HEK293 (cell line): Measurements from ENCODE around the gene ADAT2.

Experiments
- CTCF ChIA-PET: fragments of 350-600 bp; formaldehyde crosslinking; extraction: SDS; loops from one replicate; lab custom pipeline; 2021; ENCODE audit warnings: antibody characterized with exemption; lab: Yijun Ruan, JAX
- POLR2A ChIA-PET: fragments of 300-600 bp; formaldehyde crosslinking; extraction: SDS; loops from one replicate; lab custom pipeline; 2020; ENCODE audit warnings: antibody characterized with exemption, inconsistent platforms; lab: Yijun Ruan, JAX
- H3K27ac ChIP-seq: fragments of 200-500 bp; sonication (Bioruptor generic); 2 replicates; pipeline ENCODE4 v1.5.1; 2014; ENCODE audit warnings: low read depth, low read length, control low read depth, inconsistent platforms; ENCODE audit errors: extremely low read depth
- H3K36me3 ChIP-seq, 2 experiments: fragments of 200-500 bp in 1 of 2; sonication (Bioruptor generic) in 1 of 2; 1 replicate in 1 of 2; 2 replicates in 1 of 2; pipeline ENCODE4 v1.5.1; 2014 to 2017; ENCODE audit warnings: inconsistent platforms in 2 of 2, low read length in 2 of 2; ENCODE audit not compliant: control insufficient read depth in 2 of 2, insufficient read depth in 1 of 2
- H3K4me1 ChIP-seq: fragments of 200-500 bp; sonication (Bioruptor generic); 2 replicates; pipeline ENCODE4 v1.5.1; 2014; ENCODE audit warnings: mild to moderate bottlenecking, low read length, inconsistent platforms; ENCODE audit not compliant: control insufficient read depth, insufficient read depth
- H3K4me3 ChIP-seq: 2 replicates; pipeline ENCODE4 v1.5.1; 2011; ENCODE audit warnings: low read depth, mild to moderate bottlenecking, control low read depth, low read length, moderate library complexity
- H3K9me3 ChIP-seq: fragments of 200-500 bp; sonication (Bioruptor generic); 2 replicates; pipeline ENCODE4 v1.5.1; 2014; ENCODE audit warnings: low read depth, low read length, inconsistent platforms; ENCODE audit not compliant: control insufficient read depth, insufficient read depth
- EGR2 ChIP-seq: fragments of 450-650 bp; formaldehyde crosslinking; IDR thresholded peaks from 2 replicates; pipeline ENCODE4 v1.5.1; 2016; ENCODE audit warnings: low read depth, missing biosample characterization, missing genetic modification characterization
- OVOL3 ChIP-seq: fragments of 450-650 bp; formaldehyde crosslinking; IDR thresholded peaks from 2 replicates; pipeline ENCODE4 v1.5.1; 2016; ENCODE audit warnings: missing biosample characterization, missing genetic modification characterization
- REST ChIP-seq: fragments of 450-650 bp; formaldehyde crosslinking; IDR thresholded peaks from 2 replicates; pipeline ENCODE4 v1.5.1; 2016; ENCODE audit warnings: missing biosample characterization, missing genetic modification characterization
- SALL2 ChIP-seq: fragments of 450-650 bp; formaldehyde crosslinking; IDR thresholded peaks from 2 replicates; pipeline ENCODE4 v1.5.0; 2017; ENCODE audit warnings: missing biosample characterization, mild to moderate bottlenecking, missing genetic modification characterization, borderline replicate concordance
- SP3 ChIP-seq: fragments of 450-650 bp; formaldehyde crosslinking; IDR thresholded peaks from 2 replicates; pipeline ENCODE4 v1.5.1; 2016; ENCODE audit warnings: missing biosample characterization, missing genetic modification characterization
- YY1 ChIP-seq: fragments of 450-650 bp; formaldehyde crosslinking; IDR thresholded peaks from 2 replicates; pipeline ENCODE4 v1.5.1; 2018; ENCODE audit warnings: missing biosample characterization, missing genetic modification characterization
- ZBTB8A ChIP-seq: fragments of 450-650 bp; formaldehyde crosslinking; IDR thresholded peaks from 2 replicates; pipeline ENCODE4 v1.5.1; 2016; ENCODE audit warnings: missing biosample characterization, missing genetic modification characterization
- ZFP3 ChIP-seq: fragments of 450-650 bp; formaldehyde crosslinking; IDR thresholded peaks from 2 replicates; pipeline ENCODE4 v1.5.1; 2016; ENCODE audit warnings: low read depth, missing biosample characterization, missing genetic modification characterization
- ZNF155 ChIP-seq: fragments of 450-650 bp; formaldehyde crosslinking; IDR thresholded peaks from 2 replicates; pipeline ENCODE4 v1.5.1; 2016; ENCODE audit warnings: missing biosample characterization, missing genetic modification characterization
- ZNF223 ChIP-seq: fragments of 450-650 bp; formaldehyde crosslinking; IDR thresholded peaks from 2 replicates; pipeline ENCODE4 v1.5.1; 2016; ENCODE audit warnings: missing biosample characterization, missing genetic modification characterization
- ZNF280D ChIP-seq: fragments of 450-650 bp; formaldehyde crosslinking; IDR thresholded peaks from 2 replicates; pipeline ENCODE4 v1.5.1; 2016; ENCODE audit warnings: missing biosample characterization, missing genetic modification characterization
- ZNF48 ChIP-seq: fragments of 450-650 bp; formaldehyde crosslinking; IDR thresholded peaks from 2 replicates; pipeline ENCODE4 v1.5.1; 2016; ENCODE audit warnings: missing biosample characterization, missing genetic modification characterization
- ZNF514 ChIP-seq: fragments of 450-650 bp; formaldehyde crosslinking; IDR thresholded peaks from 2 replicates; pipeline ENCODE4 v1.5.1; 2016; ENCODE audit warnings: missing biosample characterization, missing genetic modification characterization
- ZNF555 ChIP-seq: fragments of 450-650 bp; formaldehyde crosslinking; conservative IDR thresholded peaks from 2 replicates; pipeline ENCODE4 v1.5.1; 2017; ENCODE audit warnings: missing biosample characterization, mild to moderate bottlenecking, missing genetic modification characterization, inconsistent platforms
- ZNF558 ChIP-seq: fragments of 450-650 bp; formaldehyde crosslinking; IDR thresholded peaks from 2 replicates; pipeline ENCODE4 v1.5.1; 2016; ENCODE audit warnings: missing biosample characterization, missing genetic modification characterization
- ZNF626 ChIP-seq: fragments of 450-650 bp; sonication (Bioruptor Pico); formaldehyde crosslinking; IDR thresholded peaks from 2 replicates; pipeline ENCODE4 v1.5.1; 2018; ENCODE audit warnings: missing biosample characterization, missing genetic modification characterization, inconsistent platforms
- ZNF660 ChIP-seq: fragments of 450-650 bp; IDR thresholded peaks from 2 replicates; pipeline ENCODE4 v1.5.1; 2018; ENCODE audit warnings: missing biosample characterization, mild to moderate bottlenecking, missing genetic modification characterization
- ZNF664 ChIP-seq: fragments of 450-650 bp; formaldehyde crosslinking; IDR thresholded peaks from 2 replicates; pipeline ENCODE4 v1.5.1; 2016; ENCODE audit warnings: missing biosample characterization, missing genetic modification characterization
- ZNF785 ChIP-seq: fragments of 450-650 bp; formaldehyde crosslinking; IDR thresholded peaks from 2 replicates; pipeline ENCODE4 v1.5.1; 2016; ENCODE audit warnings: missing biosample characterization, missing genetic modification characterization
- ZNF843 ChIP-seq: fragments of 450-650 bp; formaldehyde crosslinking; IDR thresholded peaks from 2 replicates; pipeline ENCODE4 v1.5.1; 2016; ENCODE audit warnings: missing biosample characterization, missing genetic modification characterization
- TF ChIP-seq, protein P1 (sequence below): fragments of 450-650 bp; formaldehyde crosslinking; conservative IDR thresholded peaks from 2 replicates; pipeline ENCODE4 v1.5.1; 2016; ENCODE audit warnings: low read depth, missing biosample characterization, missing genetic modification characterization
- TF ChIP-seq, protein P2 (sequence below): fragments of 450-650 bp; formaldehyde crosslinking; IDR thresholded peaks from 2 replicates; pipeline ENCODE4 v1.5.1; 2016; ENCODE audit warnings: missing biosample characterization, missing genetic modification characterization
- TF ChIP-seq, protein P3 (sequence below): fragments of 450-650 bp; formaldehyde crosslinking; IDR thresholded peaks from 2 replicates; pipeline ENCODE4 v1.5.1; 2016; ENCODE audit warnings: missing biosample characterization, missing genetic modification characterization

The ADAT2 gene

GRCh38 chr6:143450453-143451371 is at the start of gene ADAT2, which contains the start of gene PEX3:
Gene ADAT2, minus strand, starts transcription at chr6:143450695. Its CDS starts 37 bp downstream, at chr6:143450658.
Gene PEX3, plus strand, starts transcription at chr6:143450805. Its CDS starts 238 bp downstream, at chr6:143451043.
- CTCF ChIA-PET = interaction anchor here (0.6 to 0.8 kb wide), 3 partner anchors 26 to 504 kb away, joined by 3 read pairs; no protein-coding TSS in a partner anchor
- TF ChIP-seq ZBTB8A (tag by site-specific recombination) = 0 out of 2 replicates have a peak, but pooled peaks have one; percentile 66
- peak; percentile 95 for TF ChIP-seq ZNF785 (tag by site-specific recombination)
- TF ChIP-seq, protein P1, sequence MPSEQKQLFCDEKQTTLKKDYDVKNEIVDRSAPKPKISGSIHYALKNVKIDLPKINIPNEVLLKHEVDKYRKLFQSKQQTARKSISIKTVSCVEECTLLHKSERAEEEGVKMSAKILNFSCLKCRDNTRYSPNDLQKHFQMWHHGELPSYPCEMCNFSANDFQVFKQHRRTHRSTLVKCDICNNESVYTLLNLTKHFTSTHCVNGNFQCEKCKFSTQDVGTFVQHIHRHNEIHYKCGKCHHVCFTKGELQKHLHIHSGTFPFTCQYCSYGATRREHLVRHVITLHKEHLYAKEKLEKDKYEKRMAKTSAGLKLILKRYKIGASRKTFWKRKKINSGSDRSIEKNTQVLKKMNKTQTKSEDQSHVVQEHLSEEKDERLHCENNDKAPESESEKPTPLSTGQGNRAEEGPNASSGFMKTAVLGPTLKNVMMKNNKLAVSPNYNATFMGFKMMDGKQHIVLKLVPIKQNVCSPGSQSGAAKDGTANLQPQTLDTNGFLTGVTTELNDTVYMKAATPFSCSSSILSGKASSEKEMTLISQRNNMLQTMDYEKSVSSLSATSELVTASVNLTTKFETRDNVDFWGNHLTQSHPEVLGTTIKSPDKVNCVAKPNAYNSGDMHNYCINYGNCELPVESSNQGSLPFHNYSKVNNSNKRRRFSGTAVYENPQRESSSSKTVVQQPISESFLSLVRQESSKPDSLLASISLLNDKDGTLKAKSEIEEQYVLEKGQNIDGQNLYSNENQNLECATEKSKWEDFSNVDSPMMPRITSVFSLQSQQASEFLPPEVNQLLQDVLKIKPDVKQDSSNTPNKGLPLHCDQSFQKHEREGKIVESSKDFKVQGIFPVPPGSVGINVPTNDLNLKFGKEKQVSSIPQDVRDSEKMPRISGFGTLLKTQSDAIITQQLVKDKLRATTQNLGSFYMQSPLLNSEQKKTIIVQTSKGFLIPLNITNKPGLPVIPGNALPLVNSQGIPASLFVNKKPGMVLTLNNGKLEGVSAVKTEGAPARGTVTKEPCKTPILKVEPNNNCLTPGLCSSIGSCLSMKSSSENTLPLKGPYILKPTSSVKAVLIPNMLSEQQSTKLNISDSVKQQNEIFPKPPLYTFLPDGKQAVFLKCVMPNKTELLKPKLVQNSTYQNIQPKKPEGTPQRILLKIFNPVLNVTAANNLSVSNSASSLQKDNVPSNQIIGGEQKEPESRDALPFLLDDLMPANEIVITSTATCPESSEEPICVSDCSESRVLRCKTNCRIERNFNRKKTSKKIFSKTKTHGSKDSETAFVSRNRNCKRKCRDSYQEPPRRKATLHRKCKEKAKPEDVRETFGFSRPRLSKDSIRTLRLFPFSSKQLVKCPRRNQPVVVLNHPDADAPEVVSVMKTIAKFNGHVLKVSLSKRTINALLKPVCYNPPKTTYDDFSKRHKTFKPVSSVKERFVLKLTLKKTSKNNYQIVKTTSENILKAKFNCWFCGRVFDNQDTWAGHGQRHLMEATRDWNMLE (tag by site-specific recombination) = peak; percentile 91
- TF ChIP-seq ZNF660 (tag by site-specific recombination) = peak; percentile 100
- no peak for TF ChIP-seq SALL2 (tag by site-specific recombination)
- TF ChIP-seq ZNF514 (tag by site-specific recombination) = no peak
- peak; percentile 63; the same call in 1 of the 2 replicates for TF ChIP-seq ZNF280D
- TF ChIP-seq ZNF664 (tag by site-specific recombination) = peak; percentile 71
- TF ChIP-seq ZNF48 (tag by site-specific recombination) = no peak
- TF ChIP-seq YY1 (tag by site-specific recombination) = peak; percentile 95
- no peak for TF ChIP-seq ZNF223 (tag by site-specific recombination)
- TF ChIP-seq, protein P2, sequence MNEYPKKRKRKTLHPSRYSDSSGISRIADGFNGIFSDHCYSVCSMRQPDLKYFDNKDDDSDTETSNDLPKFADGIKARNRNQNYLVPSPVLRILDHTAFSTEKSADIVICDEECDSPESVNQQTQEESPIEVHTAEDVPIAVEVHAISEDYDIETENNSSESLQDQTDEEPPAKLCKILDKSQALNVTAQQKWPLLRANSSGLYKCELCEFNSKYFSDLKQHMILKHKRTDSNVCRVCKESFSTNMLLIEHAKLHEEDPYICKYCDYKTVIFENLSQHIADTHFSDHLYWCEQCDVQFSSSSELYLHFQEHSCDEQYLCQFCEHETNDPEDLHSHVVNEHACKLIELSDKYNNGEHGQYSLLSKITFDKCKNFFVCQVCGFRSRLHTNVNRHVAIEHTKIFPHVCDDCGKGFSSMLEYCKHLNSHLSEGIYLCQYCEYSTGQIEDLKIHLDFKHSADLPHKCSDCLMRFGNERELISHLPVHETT = peak; percentile 100
- TF ChIP-seq ZNF155 (tag by site-specific recombination) = no peak
- peak; percentile 87 for TF ChIP-seq ZNF843 (tag by site-specific recombination)
- TF ChIP-seq ZNF555 = no peak
- TF ChIP-seq OVOL3 = peak; percentile 89
- TF ChIP-seq ZNF558 = peak; percentile 90
- TF ChIP-seq, protein P3, sequence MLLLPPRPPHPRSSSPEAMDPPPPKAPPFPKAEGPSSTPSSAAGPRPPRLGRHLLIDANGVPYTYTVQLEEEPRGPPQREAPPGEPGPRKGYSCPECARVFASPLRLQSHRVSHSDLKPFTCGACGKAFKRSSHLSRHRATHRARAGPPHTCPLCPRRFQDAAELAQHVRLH = peak; percentile 97
- 0 out of 2 replicates have a peak, but pooled peaks have one; percentile 46 for TF ChIP-seq EGR2 (tag by site-specific recombination)
- peak; percentile 94 for TF ChIP-seq SP3 (tag by site-specific recombination)
- TF ChIP-seq ZFP3 = peak; percentile 58
- TF ChIP-seq REST (tag by site-specific recombination) = peak; percentile 82
- peak; percentile 40; the same call in 1 of the 2 replicates for TF ChIP-seq ZNF626 (tag by site-specific recombination)

More at GRCh38 chr6:143450453-143451371, at the start of gene ADAT2, which contains the start of gene PEX3:
- H3K27ac ChIP-seq = peak within 1 kb of the TSS; percentile 65
- H3K36me3 ChIP-seq = peaks cover 7 to 16% of the 10 kb centered on the region in 2 experiments; a peak in 2 of 3 replicates
- H3K4me3 ChIP-seq = peak within 1 kb of the TSS; percentile 87
- H3K9me3 ChIP-seq = no peaks in the 10 kb centered on the region
- peaks cover 4% of the 10 kb centered on the region; the same call in 1 of the 2 replicates for H3K4me1 ChIP-seq
- POLR2A ChIA-PET = interaction anchor here (0.8 to 1.4 kb wide), 14 partner anchors 9 to 1147 kb away, joined by 3 to 9 read pairs (median 4); partner anchors contain the start of genes FUCA2 and LTV1
